ENCODE results near the gene KRTAP4-2.

DNA sequence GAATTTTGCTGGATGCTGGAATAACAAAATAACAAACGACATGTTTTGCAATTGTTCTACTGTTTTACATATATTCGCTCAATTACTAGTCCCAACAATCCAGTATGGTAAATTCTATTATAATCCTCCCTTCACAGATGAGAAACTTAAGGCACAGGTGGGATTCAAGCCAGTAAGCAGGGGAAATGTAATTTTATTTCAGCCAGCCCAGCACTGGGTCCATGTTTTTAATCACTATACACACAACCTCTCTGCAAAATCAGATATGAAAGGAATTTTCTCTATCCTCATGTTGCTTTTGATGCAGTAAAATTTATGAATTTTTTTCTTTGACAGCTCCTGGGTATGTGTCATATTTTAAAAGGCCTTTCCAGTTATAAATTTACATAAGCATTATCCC, 32.8 kb downstream of the KRTAP4-2 start:
- no peak for TF ChIP-seq POLR2A (IDR thresholded peaks at IDR 0.05)
- TF ChIP-seq, protein P1, sequence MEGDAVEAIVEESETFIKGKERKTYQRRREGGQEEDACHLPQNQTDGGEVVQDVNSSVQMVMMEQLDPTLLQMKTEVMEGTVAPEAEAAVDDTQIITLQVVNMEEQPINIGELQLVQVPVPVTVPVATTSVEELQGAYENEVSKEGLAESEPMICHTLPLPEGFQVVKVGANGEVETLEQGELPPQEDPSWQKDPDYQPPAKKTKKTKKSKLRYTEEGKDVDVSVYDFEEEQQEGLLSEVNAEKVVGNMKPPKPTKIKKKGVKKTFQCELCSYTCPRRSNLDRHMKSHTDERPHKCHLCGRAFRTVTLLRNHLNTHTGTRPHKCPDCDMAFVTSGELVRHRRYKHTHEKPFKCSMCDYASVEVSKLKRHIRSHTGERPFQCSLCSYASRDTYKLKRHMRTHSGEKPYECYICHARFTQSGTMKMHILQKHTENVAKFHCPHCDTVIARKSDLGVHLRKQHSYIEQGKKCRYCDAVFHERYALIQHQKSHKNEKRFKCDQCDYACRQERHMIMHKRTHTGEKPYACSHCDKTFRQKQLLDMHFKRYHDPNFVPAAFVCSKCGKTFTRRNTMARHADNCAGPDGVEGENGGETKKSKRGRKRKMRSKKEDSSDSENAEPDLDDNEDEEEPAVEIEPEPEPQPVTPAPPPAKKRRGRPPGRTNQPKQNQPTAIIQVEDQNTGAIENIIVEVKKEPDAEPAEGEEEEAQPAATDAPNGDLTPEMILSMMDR (IDR thresholded peaks at IDR 0.05) = no peak
- no peak for TF ChIP-seq EP300 (IDR thresholded peaks at IDR 0.05)
